NCI-H526 treated with DMSO at 0.1 percent for 48 hours (cell line): Measurements from ENCODE around the gene ARID2.

Experiments used
- DNase-seq: peaks from one replicate; lab custom pipeline; 2025; lab: John Stamatoyannopoulos, UW

ARID2 gene

GRCh38 chr12:45762185-45763110 lies 32.9 kb downstream of the ARID2 start:
- peak; percentile 24 for DNase-seq

GRCh38 chr12:45763381-45763780 lies 33.9 kb downstream of the ARID2 start:
- DNase-seq, result no peak

GRCh38 chr12:45768194-45768593 lies 38.7 kb downstream of the ARID2 start:
- DNase-seq, result no peak

GRCh38 chr12:45773747-45774146 lies 44.2 kb downstream of the ARID2 start:
- no peak for DNase-seq

GRCh38 chr12:45774508-45775162 lies 45.1 kb downstream of the ARID2 start:
- no peak for DNase-seq

- no peak for DNase-seq
Observed at GRCh38 chr12:45775465-45775864, 46.0 kb downstream of the ARID2 start.

- no peak for DNase-seq
Observed at GRCh38 chr12:45775964-45776363, 46.5 kb downstream of the ARID2 start.

- DNase-seq, result no peak
Observed at GRCh38 chr12:45779936-45780335, 50.4 kb downstream of the ARID2 start.

- DNase-seq, result no peak
Observed at GRCh38 chr12:45781080-45781479, 51.6 kb downstream of the ARID2 start.

GRCh38 chr12:45785315-45785714 lies 55.8 kb downstream of the ARID2 start:
- DNase-seq, result no peak

- peak; percentile 8 for DNase-seq
Observed at GRCh38 chr12:45789025-45789424, 59.5 kb downstream of the ARID2 start.

- DNase-seq, result no peak
Observed at GRCh38 chr12:45794422-45794821, 64.9 kb downstream of the ARID2 start.

GRCh38 chr12:45801625-45802024 lies 72.1 kb downstream of the ARID2 start:
- no peak for DNase-seq

GRCh38 chr12:45803111-45803510 lies 73.6 kb downstream of the ARID2 start:
- no peak for DNase-seq

- DNase-seq, result no peak
Observed at GRCh38 chr12:45816652-45817051, 87.1 kb downstream of the ARID2 start.

- no peak for DNase-seq
Observed at GRCh38 chr12:45827974-45828373, 98.5 kb downstream of the ARID2 start.

- DNase-seq, result no peak
Observed at GRCh38 chr12:45828402-45828801, 98.9 kb downstream of the ARID2 start.

- DNase-seq, result no peak
Observed at GRCh38 chr12:45831590-45831989, 102.1 kb downstream of the ARID2 start.

- DNase-seq, result no peak
Observed at GRCh38 chr12:45833401-45833800, 103.9 kb downstream of the ARID2 start.

- DNase-seq, result no peak
Observed at GRCh38 chr12:45834809-45835208, 105.3 kb downstream of the ARID2 start.

- no peak for DNase-seq
Observed at GRCh38 chr12:45839917-45840316, 110.4 kb downstream of the ARID2 start.

- no peak for DNase-seq
Observed at GRCh38 chr12:45849289-45849688, 119.8 kb downstream of the ARID2 start.

- no peak for DNase-seq
Observed at GRCh38 chr12:45850302-45850701, 120.8 kb downstream of the ARID2 start.
